Fibroblast of lung (primary cell): ENCODE measurements around the gene FXYD6.

Experiments used
- CTCF ChIP-seq, 2 donors: IDR thresholded peaks in 1 of 2; conservative IDR thresholded peaks in 1 of 2; 1 replicate in 1 of 2; 2 replicates in 1 of 2; pipeline ENCODE4 v1.5.1; 2011 to 2012; ENCODE audit warnings: low read length in 2 of 2, control low read depth in 1 of 2, inconsistent platforms in 1 of 2, low read depth in 1 of 2, mild to moderate bottlenecking in 1 of 2
- EZH2 ChIP-seq: IDR thresholded peaks from 2 replicates; pipeline ENCODE4 v1.5.1; 2012; ENCODE audit warnings: low read length, control low read depth, mild to moderate bottlenecking; ENCODE audit errors: missing control alignments

- TF ChIP-seq CTCF (conservative IDR thresholded peaks at IDR 0.05 in 1 of 2, IDR thresholded peaks at IDR 0.05 in 1 of 2; ENCODE audit: low read depth in 1 of 2, low read length in 2 of 2): no peak
- TF ChIP-seq EZH2: peak; percentile 50
Measured at GRCh38 chr11:117876341-117877119, at the start of gene FXYD6.
